HG03175 (cell line): ENCODE results near the gene STIL.

Source experiments
- ATAC-seq: cut with Tn5 transposase; IDR thresholded peaks from one replicate; pipeline ENCODE4 v1.9.1; 2021; ENCODE audit warnings: mild to moderate bottlenecking, moderate library complexity; ENCODE audit not compliant: unreplicated experiment

Gene STIL

DNA sequence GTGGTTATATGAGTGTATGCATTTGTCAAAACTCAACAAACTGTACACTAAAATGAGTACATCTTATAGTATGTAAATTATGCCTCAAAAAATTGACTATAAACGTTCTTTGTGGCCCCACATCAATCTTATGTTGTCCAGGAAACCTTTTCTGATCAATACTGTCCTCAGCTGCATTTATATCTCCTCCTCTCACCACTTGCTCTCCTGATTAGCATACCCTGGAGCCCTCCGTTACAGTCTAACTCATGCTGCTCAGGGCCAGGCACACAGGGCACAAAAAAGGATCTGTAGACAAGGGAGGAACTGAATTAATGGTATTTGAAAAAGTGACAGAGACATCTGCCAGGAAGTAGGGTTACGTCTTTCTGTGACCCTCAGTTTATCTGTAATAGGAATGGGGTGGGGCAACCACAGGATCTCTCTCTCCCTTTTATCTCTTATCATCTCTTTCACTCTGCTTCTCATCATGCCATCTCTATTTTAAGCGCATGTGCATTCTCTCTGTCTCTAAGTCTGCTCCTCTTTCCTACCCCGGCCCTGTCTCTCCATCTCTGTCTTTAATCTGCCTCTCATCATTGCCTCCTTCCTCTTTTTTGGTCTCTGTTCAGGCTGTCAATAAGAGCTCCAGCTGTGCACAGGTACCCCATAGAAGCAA lies 74.9 kb downstream of the STIL start:
- no peak for ATAC-seq

DNA sequence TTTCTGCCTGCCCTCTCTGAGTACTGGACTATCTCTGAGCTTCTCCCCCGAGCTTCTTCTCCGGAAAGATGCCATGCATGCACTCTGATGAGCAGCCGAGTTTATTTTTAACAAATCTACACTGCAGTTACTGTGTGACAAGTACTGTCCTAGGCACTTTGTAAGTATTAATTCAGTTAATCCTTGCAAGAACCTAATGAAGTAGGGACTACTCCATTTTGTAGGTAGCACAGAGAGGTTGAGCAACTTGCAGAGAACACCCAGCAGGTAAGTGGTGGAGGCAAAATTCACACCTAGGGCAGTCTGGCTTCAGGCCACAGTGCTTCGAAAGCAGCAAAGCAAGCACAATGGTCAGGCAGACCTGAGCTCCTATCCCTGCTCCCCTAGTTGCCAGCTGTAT lies 78.1 kb downstream of the STIL start:
- ATAC-seq, result no peak

DNA sequence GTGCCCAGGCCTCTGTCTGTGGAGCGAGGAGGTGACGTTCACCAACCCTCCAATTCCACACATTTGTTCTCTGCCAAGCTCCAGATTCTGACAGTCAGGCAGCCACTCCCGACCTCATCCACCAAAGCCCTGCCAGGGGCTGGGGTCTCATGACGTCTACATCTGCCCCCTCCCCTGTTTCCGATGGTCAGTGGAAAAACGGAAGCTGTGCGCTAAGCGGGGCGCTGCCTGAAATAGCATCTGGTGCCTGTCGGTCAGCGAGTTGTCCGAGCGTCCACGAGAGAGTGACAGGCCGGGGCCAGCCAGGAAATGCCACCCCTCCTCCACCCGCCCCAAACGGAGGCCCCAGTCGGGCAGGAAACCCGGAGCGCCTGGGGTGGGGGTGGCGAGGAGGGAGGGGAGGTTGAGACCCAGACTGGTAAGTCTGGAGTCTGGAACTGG lies 78.7 kb downstream of the STIL start:
- no peak for ATAC-seq

DNA sequence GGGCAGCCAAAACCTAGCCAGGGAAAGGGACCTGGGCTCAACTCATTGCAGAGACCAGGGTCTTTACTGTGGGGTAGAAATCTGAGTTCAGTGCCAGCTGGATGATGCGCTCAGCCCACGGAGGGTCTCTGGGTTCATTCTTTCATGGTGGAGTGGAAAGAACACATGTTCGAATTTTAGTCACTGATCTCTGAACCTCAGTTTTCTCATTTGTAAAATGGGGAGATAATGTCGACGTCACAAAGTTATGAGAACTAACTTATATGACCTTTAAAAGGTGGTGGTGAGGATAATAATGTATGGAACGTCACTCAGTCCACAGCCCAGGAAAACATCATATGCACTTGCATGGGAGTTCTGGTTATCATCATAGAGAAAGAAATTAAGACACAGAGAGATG lies 80.8 kb downstream of the STIL start:
- ATAC-seq, result no peak

DNA sequence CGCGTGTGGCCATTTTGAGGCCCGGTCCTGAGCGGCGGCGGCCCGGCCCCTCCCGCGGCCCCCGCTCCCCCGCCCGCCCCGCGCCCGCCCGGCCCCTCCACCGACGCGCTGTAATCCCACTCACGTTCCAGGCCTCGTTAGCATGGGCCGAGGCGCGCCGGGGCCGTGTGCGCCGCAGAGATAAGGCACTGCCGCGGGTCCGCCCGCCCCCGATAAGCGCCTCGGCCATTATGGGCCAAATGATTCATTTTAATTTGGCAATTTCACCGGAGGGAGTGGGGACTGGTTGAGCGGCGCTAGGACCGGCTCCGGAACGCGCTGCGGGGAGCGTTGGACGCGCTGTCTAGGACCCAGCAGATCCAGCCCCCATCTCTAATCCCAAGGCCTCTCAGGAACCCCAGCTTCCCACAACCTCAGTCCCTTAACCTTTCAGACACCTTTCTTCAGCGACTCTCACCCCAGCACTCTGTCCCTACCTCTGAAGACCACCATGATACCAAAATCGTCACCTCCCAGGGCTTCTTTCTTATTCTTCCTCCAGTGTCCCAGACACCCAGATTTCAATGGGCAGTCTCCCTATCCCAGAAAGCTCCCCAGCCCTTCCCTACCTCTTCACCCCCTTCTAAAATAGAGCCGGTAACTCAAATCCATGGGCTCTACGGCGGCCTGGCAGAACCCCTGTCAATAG lies 81.6 kb downstream of the STIL start, which contains the start of gene TAL1:
Gene TAL1 (minus strand): TSS at position 39 of the 688 bp plus-strand sequence. CDS start 6,337 bp downstream, outside the sequence.
- no peak for ATAC-seq

DNA sequence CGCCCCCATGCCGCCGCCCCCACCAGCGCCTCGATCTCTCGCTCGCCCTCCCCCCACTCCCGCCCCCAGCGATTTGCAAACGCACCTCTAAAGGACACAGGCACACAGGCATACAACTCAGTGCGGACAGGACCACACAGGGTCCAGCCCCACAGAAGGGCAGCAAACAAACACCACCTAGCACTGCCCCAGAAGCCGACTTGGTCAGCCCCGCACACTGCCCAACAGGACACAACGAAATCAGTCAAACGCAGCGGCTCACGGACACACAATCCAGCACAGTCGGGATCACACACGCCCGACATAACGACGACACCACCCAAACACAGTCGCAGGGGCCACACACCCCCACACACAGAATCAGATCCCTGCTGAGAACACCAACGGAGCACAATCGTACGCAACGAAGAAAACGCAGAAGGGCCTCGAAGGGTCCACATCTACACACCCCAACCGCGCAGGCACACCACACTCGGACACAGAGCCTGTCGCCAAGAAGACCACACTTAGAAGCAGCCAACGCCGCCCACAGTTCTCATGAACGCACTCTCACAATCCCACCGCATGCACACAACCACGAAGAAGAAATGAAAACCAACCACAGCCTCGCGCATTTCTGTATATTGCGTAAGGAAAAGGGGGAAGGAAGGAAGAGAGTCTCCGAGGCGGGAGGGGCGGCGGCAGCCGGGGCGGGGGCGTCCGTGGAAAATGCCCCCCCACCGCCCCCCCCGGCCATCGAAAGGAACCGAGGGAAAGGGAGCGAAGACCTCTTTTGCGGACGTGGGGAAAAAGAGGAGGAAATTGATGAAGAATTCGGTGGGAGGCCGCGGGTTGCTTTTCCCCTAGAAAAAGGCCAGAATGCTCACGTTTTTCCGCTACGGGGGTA lies 82.4 kb downstream of the STIL start:
- ATAC-seq, result no peak

DNA sequence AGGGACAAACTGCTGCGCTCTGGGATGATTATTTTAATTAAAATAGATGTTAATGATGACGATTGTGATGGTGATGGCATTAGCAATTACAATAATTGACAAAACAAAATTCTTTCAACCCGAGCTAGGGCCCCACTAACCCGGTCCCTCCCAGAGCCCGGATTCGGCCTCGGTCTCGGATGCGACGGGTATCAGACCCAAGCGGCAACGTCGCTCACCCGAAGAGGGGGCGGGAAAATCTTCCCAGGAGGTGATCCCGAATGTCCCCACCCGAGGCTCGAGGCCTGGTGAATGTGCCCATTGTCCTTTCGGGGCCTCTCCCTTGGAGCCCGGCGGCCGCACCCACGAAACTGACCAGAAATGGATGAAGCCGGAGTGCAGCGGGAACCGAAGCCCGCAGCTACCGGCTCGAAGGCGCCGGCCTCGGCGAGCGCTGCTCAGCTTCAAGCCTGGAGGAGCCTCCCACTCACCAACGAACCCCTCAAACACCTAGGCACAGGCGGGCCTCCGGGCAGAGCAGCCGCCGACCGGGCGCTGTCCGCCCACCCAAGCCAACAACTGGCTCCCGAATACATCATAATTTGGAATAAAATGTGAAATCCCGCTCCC lies 83.2 kb downstream of the STIL start:
- no peak for ATAC-seq

DNA sequence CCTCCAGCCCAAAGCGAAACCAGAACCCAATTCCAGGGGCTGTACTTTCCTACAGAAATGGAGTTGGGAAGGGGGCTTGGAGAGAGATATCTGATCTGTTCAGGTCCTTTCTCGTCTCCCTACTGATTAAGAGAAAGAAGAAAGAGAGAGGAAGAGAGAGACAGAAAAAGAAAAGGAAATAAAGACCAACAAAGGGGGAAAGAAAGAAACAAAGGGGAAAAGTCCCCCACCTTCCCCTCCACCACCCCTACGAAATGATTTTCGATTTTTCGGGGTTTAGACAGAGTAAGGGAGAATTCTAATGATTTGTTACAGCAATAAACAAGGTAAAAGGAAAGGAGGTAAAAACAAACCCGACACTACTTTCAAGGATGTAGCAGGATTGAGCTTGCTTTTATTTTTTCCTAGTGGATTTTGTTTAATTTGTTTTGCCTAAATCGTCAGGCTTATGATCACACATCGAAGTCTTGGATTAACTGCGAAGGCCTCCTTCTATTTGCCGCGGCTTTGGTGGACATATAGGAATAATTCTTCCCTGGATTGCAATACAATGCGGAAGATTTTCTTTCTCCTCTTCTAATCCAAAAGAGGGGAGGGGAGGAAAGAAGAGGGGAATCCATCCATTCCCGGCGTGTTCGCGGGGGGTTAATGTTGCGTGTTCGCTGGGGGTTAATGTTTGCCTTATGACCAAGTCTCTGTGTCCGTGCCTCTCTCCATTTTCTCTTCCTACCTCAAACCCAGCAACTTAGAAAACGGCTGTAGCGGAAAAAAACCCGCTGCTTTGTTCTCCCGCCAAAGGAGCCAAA lies 83.9 kb downstream of the STIL start:
- no peak for ATAC-seq

DNA sequence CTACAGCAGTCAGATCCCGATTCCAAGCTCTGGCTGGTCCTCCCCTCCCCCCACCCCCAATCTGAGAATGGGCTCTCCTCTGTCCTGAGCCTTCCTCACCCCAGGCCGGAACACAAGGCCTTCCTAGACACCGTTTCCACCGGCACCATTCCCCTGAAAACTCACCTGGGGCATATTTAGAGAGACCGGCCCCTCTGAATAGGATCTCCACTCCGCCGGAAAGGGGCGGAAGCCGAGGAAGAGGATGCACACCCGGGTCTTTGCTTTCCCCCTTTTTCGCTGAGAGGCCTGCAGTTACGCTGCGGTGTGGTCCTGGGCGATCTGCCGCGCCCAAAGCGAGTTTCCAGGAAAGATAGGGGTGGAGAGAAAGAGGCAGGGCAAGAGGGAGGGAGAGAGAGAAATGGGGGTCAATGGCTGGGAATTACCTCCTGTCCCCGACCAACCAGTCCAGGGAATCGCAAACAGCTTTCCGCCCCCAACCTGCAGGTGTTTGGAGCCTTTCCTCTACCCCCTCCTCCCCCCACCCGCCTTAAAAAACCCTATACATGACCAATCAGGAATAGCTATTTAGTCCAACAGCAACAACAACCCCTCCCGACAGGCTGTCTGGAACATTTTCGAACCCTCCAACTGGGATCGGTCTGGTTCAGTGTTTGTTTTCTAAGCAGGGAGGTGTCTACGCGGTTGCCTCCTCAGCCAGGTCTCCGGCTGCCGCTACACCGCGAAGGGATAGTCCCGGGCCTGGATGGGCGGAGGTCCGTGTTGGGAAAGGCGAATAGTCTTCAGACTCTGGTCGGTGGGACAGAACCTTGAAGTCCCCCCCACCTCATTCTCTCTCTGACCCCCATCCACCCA lies 84.7 kb downstream of the STIL start:
- no peak for ATAC-seq

DNA sequence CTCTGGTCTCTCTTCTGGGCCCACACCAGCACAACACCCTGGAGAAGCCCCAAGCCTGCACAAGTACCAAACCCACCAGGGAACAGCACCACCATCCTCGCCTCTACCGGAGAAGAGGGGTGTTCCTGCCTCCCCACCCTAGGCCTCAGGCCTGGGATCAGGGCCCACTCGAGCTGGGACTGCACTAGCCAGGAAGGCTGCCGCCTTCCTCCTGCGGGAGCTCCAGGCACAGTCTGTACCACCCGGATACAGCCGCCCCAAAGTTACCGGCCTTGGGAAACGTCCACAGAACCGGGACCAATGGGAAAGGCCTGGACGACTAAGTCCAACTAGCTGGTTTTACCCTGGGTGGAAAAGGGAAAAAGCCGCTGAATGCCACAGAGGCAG lies 85.3 kb downstream of the STIL start:
- no peak for ATAC-seq

DNA sequence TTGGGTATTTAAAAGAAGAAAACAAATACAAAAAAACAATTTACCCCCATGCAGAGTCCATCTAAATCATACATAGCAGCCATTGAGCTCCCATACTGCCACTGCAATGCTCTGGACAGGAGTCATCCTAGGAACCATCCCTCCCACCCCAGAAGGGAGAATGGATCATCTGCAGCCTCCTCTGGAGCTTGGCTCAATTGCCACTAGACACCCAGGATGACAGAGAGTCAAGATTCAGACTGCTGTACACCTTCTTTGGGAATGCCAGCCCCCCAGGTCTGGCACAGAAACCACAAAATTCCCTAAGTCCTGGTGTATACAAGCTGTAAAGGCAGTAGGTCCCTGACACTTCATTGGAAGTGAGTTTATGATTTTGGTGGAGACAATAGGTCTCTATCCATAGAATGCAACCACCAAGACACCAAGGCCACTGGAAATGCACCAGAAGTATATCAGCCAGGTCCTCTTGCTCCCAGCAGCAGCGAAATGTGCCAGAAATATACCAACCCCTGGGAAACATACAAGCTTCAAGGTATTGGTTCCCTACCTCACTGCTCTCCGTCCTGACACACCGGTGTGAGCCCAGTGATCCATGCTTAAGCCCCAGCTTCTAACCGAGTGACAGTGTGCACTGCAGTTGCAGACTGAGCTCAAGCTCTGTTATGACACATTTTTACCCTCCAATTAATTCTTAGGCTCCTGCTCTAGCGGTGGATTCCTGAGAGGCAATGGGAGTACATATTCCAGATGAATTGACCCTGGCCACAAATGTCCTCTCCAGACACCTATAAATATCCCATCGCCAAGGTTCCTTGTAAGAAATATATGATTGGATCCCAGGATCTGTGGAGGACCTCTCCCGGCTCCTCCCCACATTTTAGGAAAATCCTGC lies 86.4 kb downstream of the STIL start:
- no peak for ATAC-seq

DNA sequence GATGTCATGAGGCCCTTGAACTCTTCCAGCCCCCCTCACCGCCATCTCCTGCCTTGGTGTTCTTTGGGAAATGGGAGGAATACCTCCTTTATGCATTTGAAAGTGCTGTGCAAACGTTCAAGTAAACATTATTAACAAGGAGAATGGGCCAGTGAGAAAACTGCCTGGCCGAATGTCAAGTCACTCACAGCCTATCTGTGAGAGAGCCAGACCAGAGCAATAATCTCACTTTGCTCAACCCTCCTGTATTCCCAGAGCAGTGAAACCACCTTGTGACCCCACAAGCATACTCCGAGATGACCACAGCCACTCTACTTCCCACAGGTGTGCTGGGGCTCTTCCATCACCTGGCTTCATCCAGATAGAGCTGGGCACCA lies 87.1 kb downstream of the STIL start:
- no peak for ATAC-seq

DNA sequence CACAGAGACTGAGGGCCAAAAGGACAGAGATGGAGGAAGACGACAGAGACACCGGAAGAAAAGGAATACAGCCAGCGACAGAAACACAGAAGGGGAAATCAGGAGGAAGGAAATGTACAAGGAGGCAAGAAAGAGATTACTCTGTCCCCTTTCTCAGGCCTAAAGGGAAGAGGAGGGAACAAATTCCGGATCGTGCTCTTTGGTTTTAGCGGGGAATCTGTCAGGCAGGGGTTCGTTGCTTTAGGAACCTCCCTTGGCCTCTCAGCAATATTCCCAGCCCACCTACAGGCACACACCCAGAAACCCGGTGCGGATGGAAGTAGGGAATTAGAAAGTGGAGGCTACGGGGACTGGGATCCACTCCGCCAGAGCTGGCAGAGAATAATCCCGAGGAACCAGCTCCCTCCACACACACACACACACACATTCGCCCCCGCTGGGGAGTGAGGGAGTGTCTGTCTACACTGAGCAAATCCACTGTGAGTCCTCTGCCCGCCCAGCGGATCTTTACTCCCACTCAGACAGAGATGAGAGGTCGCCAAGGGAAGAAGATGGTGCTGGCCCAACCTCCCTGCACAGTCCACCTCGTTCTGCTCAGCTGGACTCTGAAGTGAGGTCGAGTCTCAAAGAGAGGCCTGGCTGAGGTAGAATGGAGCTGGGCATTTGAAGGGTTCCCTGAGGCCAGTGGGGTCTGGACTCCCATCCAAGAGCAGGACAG lies 87.7 kb downstream of the STIL start:
- ATAC-seq, result no peak

DNA sequence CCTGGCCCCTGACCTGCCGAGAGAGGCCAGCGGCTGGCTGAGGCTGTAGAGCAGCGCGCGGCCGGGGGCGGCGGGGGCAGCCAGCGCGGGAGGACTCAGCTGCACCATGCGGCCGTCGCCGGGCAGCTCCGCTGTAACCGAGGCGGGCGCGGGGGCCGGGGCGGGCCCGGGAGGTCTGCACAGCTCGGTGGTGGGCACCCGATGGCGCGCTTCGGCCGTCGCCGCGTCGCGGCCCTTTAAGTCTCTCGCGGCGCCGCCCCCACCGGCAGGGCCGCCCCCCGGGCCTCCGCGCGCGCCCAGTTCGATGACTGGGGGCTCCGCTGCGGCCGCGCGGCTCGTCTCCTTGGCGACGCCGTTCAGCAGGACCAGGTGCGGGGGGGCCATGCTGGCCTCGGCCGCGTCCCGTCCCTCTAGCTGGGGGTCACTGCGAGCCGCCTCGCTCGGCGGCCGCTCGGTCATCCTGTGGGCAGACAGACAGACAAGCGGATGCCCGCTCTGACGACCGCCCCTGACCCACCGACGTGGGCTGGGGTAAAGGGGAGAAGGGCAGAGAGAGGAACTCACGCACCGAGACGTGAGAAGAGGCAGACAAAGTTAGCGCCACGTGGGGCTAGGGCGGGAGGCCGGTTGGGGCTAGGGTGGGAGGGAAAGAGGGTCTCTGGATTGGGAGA lies 88.4 kb downstream of the STIL start:
- ATAC-seq, result no peak

DNA sequence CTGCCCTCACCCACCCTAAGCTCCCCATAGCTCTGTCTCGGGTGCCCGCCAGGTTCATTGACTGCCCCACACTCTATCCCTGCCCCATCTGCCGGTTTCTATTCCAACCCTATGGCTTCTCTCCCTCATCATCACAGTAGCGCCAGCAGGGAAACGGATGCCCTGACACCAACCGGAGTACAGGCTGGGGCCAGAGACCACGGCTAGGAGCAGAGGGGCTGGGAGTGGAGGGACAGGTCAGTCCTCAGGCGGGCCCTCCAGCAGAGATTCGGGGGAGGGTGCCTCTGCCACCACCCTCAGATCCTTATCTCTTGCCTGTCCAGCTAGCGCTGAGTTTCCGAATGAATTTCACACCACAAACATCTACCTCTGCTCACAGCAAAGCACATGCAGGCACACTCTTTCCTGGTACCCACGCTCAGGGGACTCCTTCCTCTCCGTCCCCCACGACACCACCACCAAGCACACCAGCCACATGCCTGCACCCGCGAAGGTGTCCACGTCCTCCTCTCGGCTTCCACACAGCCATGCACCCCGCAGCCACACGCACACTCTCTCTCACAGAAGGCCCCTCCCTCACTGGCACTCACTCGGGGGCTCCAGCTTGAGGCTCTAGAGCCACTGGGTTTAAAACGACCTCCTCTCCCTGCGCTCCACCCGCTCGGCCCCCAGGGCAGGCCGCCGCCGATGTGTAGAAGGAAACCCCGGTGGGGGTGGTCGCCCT lies 89.1 kb downstream of the STIL start:
- ATAC-seq, result no peak

DNA sequence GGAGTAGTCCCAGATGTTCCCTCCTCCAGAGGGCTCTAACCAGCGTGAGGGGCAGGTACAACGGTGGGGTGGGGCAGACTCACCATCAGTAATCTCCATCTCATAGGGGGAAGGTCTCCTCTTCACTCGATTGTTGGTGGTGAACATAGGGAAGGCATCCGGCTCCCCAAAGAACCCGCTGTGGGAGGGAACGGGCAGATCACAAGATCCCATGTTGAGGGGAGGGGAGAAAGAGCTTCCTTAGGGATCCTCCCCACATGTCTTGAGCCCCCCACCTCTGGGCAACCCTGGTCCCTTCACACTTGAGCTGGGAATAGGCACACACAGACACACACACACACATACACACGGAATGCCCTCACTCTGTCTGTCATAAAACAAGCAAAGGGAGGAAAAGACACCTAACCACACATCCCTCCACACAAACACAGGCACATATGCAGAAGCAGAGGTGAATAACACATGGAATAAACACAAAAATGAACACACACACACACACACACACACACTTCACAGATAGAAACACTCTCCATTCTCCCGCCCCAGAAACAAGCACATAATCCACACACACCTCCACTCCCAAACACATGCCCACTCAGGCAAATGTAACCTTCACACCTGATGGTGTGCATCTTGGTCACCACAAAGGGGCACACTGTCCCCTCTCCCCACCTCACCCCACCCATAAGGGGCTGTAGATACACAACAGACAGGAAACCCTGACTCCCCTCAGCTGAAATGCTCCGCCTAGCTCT lies 89.8 kb downstream of the STIL start:
- ATAC-seq, result no peak
